Keratinocyte (primary cell): ENCODE results near the gene ANKMY1.

Experiments used
- EZH2 ChIP-seq: IDR thresholded peaks from one replicate; pipeline ENCODE4 v1.6.1; 2012; ENCODE audit warnings: inconsistent platforms, mild to moderate bottlenecking, low read length, moderate library complexity
- TF ChIP-seq, protein P1 (sequence below), 3 experiments: IDR thresholded peaks in 1 of 3; conservative IDR thresholded peaks in 1 of 3; optimal IDR thresholded peaks in 1 of 3; 2 replicates in 2 of 3; 3 replicates in 1 of 3; pipeline versions ENCODE3 to v1.5.1; 2011; ENCODE audit warnings: low read length in 3 of 3, mild to moderate bottlenecking in 3 of 3, moderate library complexity in 2 of 3, control low read depth in 1 of 3, inconsistent platforms in 1 of 3; ENCODE audit not compliant: insufficient read depth in 2 of 3; ENCODE audit errors: extremely low read depth in 1 of 3

DNA sequence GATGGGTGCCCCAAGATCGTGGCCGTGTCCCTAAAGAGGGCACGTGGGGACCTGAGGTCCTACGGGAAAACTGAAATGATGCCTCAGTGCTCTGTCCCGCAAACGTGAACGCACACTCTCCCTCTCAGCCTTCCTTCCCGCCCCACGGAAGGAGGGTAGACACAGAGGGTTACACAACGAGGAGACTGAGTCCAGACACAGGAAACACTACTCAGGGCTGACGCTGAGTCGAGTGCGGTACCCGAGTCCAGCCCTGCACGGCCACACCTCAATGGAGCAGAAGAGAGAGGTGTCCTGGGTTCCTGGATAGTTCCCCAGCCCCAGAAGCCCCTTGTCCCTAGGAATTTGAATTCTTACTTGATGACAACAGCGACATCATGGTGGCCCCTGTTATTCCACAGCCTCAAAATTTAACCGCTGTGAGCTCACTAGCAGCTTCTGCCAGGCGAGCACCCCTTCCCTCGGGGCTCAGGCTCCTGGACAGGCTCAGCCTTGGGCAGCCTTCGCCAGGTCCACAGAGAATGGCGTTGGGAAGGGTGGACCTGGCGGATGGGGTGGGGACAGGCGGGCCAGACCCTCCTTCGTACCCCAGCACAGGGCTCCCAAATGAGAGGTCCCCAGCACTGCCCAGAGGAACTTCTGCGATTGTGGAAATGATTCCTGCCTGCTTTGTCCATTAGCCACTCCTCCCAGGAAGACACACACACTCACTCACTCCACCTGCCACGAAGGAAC lies 9.5 kb upstream of the ANKMY1 start:
- TF ChIP-seq, protein P1, sequence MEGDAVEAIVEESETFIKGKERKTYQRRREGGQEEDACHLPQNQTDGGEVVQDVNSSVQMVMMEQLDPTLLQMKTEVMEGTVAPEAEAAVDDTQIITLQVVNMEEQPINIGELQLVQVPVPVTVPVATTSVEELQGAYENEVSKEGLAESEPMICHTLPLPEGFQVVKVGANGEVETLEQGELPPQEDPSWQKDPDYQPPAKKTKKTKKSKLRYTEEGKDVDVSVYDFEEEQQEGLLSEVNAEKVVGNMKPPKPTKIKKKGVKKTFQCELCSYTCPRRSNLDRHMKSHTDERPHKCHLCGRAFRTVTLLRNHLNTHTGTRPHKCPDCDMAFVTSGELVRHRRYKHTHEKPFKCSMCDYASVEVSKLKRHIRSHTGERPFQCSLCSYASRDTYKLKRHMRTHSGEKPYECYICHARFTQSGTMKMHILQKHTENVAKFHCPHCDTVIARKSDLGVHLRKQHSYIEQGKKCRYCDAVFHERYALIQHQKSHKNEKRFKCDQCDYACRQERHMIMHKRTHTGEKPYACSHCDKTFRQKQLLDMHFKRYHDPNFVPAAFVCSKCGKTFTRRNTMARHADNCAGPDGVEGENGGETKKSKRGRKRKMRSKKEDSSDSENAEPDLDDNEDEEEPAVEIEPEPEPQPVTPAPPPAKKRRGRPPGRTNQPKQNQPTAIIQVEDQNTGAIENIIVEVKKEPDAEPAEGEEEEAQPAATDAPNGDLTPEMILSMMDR (optimal IDR thresholded peaks at IDR 0.05 in 1 of 3, IDR thresholded peaks at IDR 0.05 in 1 of 3, conservative IDR thresholded peaks at IDR 0.05 in 1 of 3; ENCODE audit: extremely low read depth in 1 of 3, insufficient read depth in 2 of 3, low read length in 3 of 3): no peak
- TF ChIP-seq EZH2: no peak
